Liver (tissue), 3 donors: Measurements from ENCODE around the gene SYF2.
"Not testable (repeated sequence)": the region's sequence is repeated elsewhere in the genome, so short reads cannot be mapped to it uniquely, and the experiment has no call there.

Source experiments
- CTCF ChIP-seq: fragments of 150-350 bp; IDR thresholded peaks from 2 replicates; pipeline ENCODE4 v1.5.1; 2017; ENCODE audit warnings: improper control_type of control experiment, low read depth, low read length; ENCODE audit not compliant: missing input control
- RAD21 ChIP-seq, 2 donors: IDR thresholded peaks; 2 replicates each; pipeline ENCODE4 v1.6.1; 2016; ENCODE audit warnings: antibody characterized with exemption in 2 of 2, mild to moderate bottlenecking in 2 of 2
- YY1 ChIP-seq: IDR thresholded peaks from 2 replicates; pipeline ENCODE4 v1.6.1; 2016; ENCODE audit warnings: antibody characterized with exemption, mild to moderate bottlenecking
- donor health status: healthy.
- donor health status: healthy.

- not testable (repeated sequence) for TF ChIP-seq CTCF; RAD21 (IDR thresholded peaks at IDR 0.05); YY1
Measured at GRCh38 chr1:25235411-25235810, 3.1 kb upstream of the SYF2 start.
